PFSK-1 (cell line): Measurements from ENCODE around the gene ASXL2.

Experiments used
- POLR2AphosphoS5 ChIP-seq: IDR thresholded peaks from 2 replicates; pipeline ENCODE4 v1.6.1; 2012; ENCODE audit warnings: low read depth, mild to moderate bottlenecking, control low read depth, low read length, moderate library complexity
- REST ChIP-seq, 2 experiments: IDR thresholded peaks; 2 replicates each; pipeline versions ENCODE4 v1.6.1 to v1.8.0; 2011 to 2012; ENCODE audit warnings: low read depth in 2 of 2, low read length in 2 of 2, control low read depth in 1 of 2, inconsistent platforms in 1 of 2, mild to moderate bottlenecking in 1 of 2, moderate library complexity in 1 of 2; ENCODE audit not compliant: insufficient read depth in 1 of 2

DNA sequence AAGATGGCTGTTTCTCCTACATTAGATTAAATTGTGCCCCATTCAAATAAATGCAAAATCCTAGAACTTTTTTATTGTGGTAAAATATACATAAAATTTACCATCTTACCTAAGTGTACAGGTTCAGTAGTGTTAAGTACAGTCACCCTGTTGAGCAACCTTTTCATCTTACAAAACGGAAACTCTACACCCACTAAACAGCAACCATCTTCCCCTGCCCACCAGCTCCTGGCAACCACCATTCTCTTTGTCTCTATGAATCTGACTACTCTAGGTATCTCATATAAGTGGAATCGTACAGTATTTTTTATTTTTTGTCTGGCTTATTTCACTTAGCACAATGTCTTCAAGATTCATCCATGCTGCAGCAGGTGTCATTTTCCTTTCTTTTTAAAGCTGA is 53.0 kb downstream of the ASXL2 start:
- TF ChIP-seq POLR2AphosphoS5: no peak
- TF ChIP-seq REST (IDR thresholded peaks at IDR 0.05; ENCODE audit: insufficient read depth in 1 of 2, low read depth in 2 of 2, low read length in 2 of 2): no peak
